OCI-LY7 (cell line): ENCODE data around the gene CAMK1. TPM values are rescaled to one million over a fixed set of nuclear protein-coding genes. Genes with fewer than 3 reads are reported as not detected.

Experiments
- BruUV-seq: library from RNA; stranded (reverse); fragments of 400-500 nt; replicated peaks from 2 replicates; lab custom pipeline; 2021; lab: Mats Ljungman, UMichigan
- CTCF ChIA-PET: fragments of 300-600 bp; sonication (Branson Sonifier 250); formaldehyde crosslinking; loops from one replicate; lab custom pipeline; 2022; ENCODE audit warnings: antibody characterized with exemption; ENCODE audit not compliant: unreplicated experiment; lab: Charles Lee
- POLR2A ChIA-PET: fragments of 300-600 bp; sonication (Branson Sonifier 250); formaldehyde crosslinking; loops from one replicate; lab custom pipeline; 2022; ENCODE audit warnings: antibody characterized with exemption; lab: Charles Lee
- DNase-seq: peaks from one replicate; pipeline ENCODE4 v3.0.0-alpha.2; 2015; ENCODE audit warnings: low spot score
- H2AFZ ChIP-seq: fragments of 200-600 bp; sonication (generic), shearing (Covaris generic); 2 replicates; pipeline ENCODE4 v1.6.1; 2014; ENCODE audit warnings: mild to moderate bottlenecking, antibody characterized with exemption, low read length, moderate library complexity
- H3K27ac ChIP-seq: fragments of 200-600 bp; sonication (generic); 2 replicates; pipeline ENCODE4 v1.5.1; 2014; ENCODE audit warnings: mixed run types, low read depth, mild to moderate bottlenecking, moderate library complexity, low read length, inconsistent platforms; ENCODE audit not compliant: poor library complexity, severe bottlenecking
- H3K36me3 ChIP-seq: fragments of 200-600 bp; sonication (generic); 2 replicates; pipeline ENCODE4 v1.6.1; 2014; ENCODE audit warnings: mild to moderate bottlenecking, antibody characterized with exemption, low read length, moderate library complexity, mixed read lengths; ENCODE audit not compliant: insufficient read depth
- H3K4me1 ChIP-seq: fragments of 200-600 bp; sonication (generic); 2 replicates; pipeline ENCODE4 v1.5.1; 2014; ENCODE audit warnings: mild to moderate bottlenecking, low read length; ENCODE audit not compliant: insufficient read depth, poor library complexity, severe bottlenecking
- H3K4me2 ChIP-seq: fragments of 200-600 bp; sonication (generic); 2 replicates; pipeline ENCODE4 v1.6.1; 2014; ENCODE audit warnings: mild to moderate bottlenecking, low read length
- H3K4me3 ChIP-seq: fragments of 200-600 bp; sonication (generic); 2 replicates; pipeline ENCODE4 v1.5.1; 2014; ENCODE audit warnings: mild to moderate bottlenecking, low read depth, low read length; ENCODE audit not compliant: poor library complexity, severe bottlenecking
- H3K79me2 ChIP-seq: fragments of 200-600 bp; sonication (generic); 2 replicates; pipeline ENCODE4 v1.6.1; 2016; ENCODE audit warnings: low read depth, mild to moderate bottlenecking, low read length, moderate library complexity, mixed read lengths; ENCODE audit not compliant: insufficient read depth
- H3K9me2 ChIP-seq: fragments of 200-600 bp; sonication (generic); 2 replicates; pipeline ENCODE4 v1.6.1; 2016; ENCODE audit warnings: mild to moderate bottlenecking, low read length, mixed read lengths; ENCODE audit not compliant: insufficient read depth
- H3K9me3 ChIP-seq: fragments of 200-600 bp; sonication (generic); 2 replicates; pipeline ENCODE4 v1.6.1; 2014; ENCODE audit warnings: mild to moderate bottlenecking, mixed run types, low read length, mixed read lengths
- H4K20me1 ChIP-seq: fragments of 200-600 bp; sonication (generic); 2 replicates; pipeline ENCODE4 v1.6.1; 2014; ENCODE audit warnings: mild to moderate bottlenecking, antibody characterized with exemption, low read length, moderate library complexity, mixed read lengths; ENCODE audit not compliant: insufficient read depth
- EZH2phosphoT487 ChIP-seq: fragments of 200-600 bp; sonication (generic); IDR thresholded peaks from 2 replicates; pipeline ENCODE4 v1.6.1; 2018; ENCODE audit warnings: low read depth, borderline replicate concordance, mild to moderate bottlenecking, mixed run types, antibody characterized with exemption, low read length, moderate library complexity, mixed read lengths
- intact Hi-C: fragments of 100-400 bp; cut with micrococcal nuclease; formaldehyde crosslinking; loops from one replicate; pipeline ENCODE4 v1.10.0; 2022; ENCODE audit not compliant: unreplicated experiment
- total RNA-seq, 2 experiments: library from RNA; depleted of rRNA in 1 of 2; stranded (reverse); fragments of >200 nt in 1 of 2; shearing (Covaris generic) in 1 of 2; gene quantifications; 2 replicates each; pipeline ENCODE4 v1.2.3, GENCODE V29; 2014 to 2022
- TF ChIP-seq, protein P1 (sequence below): fragments of 200-600 bp; sonication (generic); conservative IDR thresholded peaks from 2 replicates; pipeline ENCODE4 v1.5.1; 2014; ENCODE audit warnings: mild to moderate bottlenecking, antibody characterized with exemption, low read length, moderate library complexity, mixed read lengths

CAMK1 gene
- total RNA-seq, 2 experiments from 2014 or later, result not detected

DNA sequence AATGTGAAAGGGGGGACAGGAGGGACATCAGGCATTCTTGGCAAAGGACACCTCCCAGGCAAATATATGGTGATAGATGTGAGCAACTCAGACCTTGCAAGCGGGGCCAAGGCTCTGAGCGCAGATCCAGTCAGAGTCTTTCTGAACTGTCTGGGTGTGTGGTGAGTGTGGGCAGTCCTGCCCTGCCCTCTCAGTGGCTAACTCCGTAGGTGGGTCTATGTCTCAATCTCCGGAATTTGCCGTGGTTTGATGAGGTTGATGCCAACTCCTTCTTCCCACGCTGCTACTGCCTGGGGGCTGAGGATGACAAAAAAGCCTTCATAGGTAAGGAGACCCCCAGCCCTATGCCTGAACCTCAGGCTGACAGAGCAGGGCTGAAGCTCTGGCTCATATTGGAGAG lies 47.7 kb upstream of the CAMK1 start:
- intact Hi-C loops, result no loop called here
- ChIA-PET POLR2A (interaction anchor here (0.5 kb wide), 1 partner anchor 20 kb away, joined by 3 read pairs; no protein-coding TSS in a partner anchor), CTCF (no interaction called here)
- TF ChIP-seq, protein P1, sequence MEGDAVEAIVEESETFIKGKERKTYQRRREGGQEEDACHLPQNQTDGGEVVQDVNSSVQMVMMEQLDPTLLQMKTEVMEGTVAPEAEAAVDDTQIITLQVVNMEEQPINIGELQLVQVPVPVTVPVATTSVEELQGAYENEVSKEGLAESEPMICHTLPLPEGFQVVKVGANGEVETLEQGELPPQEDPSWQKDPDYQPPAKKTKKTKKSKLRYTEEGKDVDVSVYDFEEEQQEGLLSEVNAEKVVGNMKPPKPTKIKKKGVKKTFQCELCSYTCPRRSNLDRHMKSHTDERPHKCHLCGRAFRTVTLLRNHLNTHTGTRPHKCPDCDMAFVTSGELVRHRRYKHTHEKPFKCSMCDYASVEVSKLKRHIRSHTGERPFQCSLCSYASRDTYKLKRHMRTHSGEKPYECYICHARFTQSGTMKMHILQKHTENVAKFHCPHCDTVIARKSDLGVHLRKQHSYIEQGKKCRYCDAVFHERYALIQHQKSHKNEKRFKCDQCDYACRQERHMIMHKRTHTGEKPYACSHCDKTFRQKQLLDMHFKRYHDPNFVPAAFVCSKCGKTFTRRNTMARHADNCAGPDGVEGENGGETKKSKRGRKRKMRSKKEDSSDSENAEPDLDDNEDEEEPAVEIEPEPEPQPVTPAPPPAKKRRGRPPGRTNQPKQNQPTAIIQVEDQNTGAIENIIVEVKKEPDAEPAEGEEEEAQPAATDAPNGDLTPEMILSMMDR, result no peak
- TF ChIP-seq EZH2phosphoT487, result no peak
- H4K20me1 ChIP-seq, result no peaks in the 10 kb centered on the region
- no peak overlapping the region for H3K27ac ChIP-seq
- H3K9me3 ChIP-seq, result no peaks in the 10 kb centered on the region
- BruUV-seq, result no TSS peak
- no peak overlapping the region for H3K4me3 ChIP-seq
- H3K4me1 ChIP-seq, result no peaks in the 10 kb centered on the region
- DNase-seq, result no peak
- H3K4me2 ChIP-seq, result no peak overlapping the region
- peaks cover 34% of the 10 kb centered on the region for H3K36me3 ChIP-seq
- H3K9me2 ChIP-seq, result no peaks in the 10 kb centered on the region
- no peaks in the 10 kb centered on the region for H3K79me2 ChIP-seq
- H2AFZ ChIP-seq, result no peak overlapping the region

DNA sequence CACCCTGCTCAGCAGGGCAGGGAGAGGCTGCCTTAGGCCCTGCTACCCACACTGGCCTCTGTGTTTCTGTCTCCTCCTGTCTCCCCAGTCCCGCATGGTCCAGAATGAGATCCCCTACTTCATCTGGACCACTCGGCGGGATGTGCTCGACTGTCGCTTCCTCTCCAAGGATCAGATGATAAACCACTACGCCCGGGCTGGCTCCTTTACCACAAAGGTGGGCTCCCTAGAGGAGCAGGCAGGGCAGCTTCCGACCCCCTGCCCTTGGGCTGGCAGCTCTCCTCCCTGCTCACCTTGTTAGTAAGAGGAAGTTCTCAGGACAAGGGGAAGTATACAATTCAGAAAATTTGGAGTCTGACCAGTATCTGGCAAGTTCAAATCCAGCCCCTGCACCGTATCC lies 46.2 kb upstream of the CAMK1 start:
- intact Hi-C loops, result no loop called here

DNA sequence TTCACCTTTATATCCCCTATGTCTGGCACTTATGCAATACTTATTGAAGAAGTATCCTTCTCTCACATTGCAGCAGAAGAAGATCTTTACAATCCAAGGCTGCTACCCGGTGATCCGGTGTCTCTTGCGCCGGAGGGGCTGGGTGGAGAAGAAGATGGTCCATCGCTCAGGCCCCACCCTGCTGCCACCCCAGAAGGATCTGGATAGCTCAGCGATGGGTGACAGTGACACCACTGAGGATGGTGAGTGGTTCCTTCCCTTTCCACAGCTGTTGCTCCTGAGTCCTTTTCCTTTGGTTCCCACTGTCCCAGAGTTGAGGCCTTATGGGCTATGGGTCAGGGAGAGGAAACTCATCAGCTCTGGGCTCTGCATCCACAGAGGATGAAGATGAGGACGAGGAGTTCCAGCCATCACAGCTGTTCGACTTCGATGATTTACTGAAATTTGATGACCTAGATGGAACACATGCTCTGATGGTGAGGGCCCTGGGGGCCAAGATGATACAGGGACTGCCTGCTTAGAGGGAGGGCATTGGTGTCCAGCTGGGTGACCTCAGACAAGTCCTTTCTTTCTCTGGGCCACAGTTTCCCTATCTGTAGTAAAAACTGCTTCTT lies 43.2 kb upstream of the CAMK1 start:
- Histone ChIP-seq H3K4me1 (peaks cover 21% of the 10 kb centered on the region), H3K4me3 (no peak overlapping the region), H3K9me3 (no peaks in the 10 kb centered on the region), H2AFZ (no peak overlapping the region), H3K27ac (no peak overlapping the region), H3K4me2 (no peak overlapping the region), H3K79me2 (no peaks in the 10 kb centered on the region), H3K9me2 (no peaks in the 10 kb centered on the region), H4K20me1 (no peaks in the 10 kb centered on the region), H3K36me3 (peaks cover 54% of the 10 kb centered on the region)
- no TSS peak for BruUV-seq
- intact Hi-C loops, result no loop called here
- ChIA-PET CTCF (no interaction called here), POLR2A (no interaction called here)
- DNase-seq, result no peak
- TF ChIP-seq, protein P1, result no peak
- TF ChIP-seq EZH2phosphoT487, result no peak

More for the DNA sequence above, 46.2 kb upstream of the CAMK1 start:
- Histone ChIP-seq H3K9me2 (no peaks in the 10 kb centered on the region), H2AFZ (no peak overlapping the region), H4K20me1 (no peaks in the 10 kb centered on the region), H3K4me1 (no peaks in the 10 kb centered on the region), H3K4me3 (no peak overlapping the region), H3K4me2 (no peak overlapping the region), H3K79me2 (no peaks in the 10 kb centered on the region), H3K9me3 (no peaks in the 10 kb centered on the region), H3K36me3 (peaks cover 42% of the 10 kb centered on the region), H3K27ac (no peak overlapping the region)
- TF ChIP-seq, protein P1, result no peak
- TF ChIP-seq EZH2phosphoT487, result no peak
- no TSS peak for BruUV-seq
- POLR2A ChIA-PET, result no interaction called here
- no peak for DNase-seq
- CTCF ChIA-PET, result no interaction called here
